CD8-positive, alpha-beta memory T cell (primary cell): ENCODE measurements around the gene GGT6. TPM values are rescaled to one million over a fixed set of nuclear protein-coding genes. Genes with fewer than 3 reads are reported as not detected.

Experiments
- CTCF ChIA-PET: fragments of 350-600 bp; sonication (Branson Sonifier 250); formaldehyde crosslinking; loops from one replicate; lab custom pipeline; 2021; ENCODE audit warnings: antibody characterized with exemption; lab: Charles Lee
- POLR2A ChIA-PET: fragments of 350-600 bp; sonication (Branson Sonifier 250); formaldehyde crosslinking; loops from one replicate; lab custom pipeline; 2021; ENCODE audit warnings: antibody characterized with exemption; lab: Charles Lee
- DNase-seq, 5 donors: peaks; one replicate each; pipeline versions ENCODE4 v3.0.0 to v3.0.0-alpha.2; 2020 to 2022; ENCODE audit warnings: mixed read lengths in 1 of 5
- H3K27ac ChIP-seq: one replicate; pipeline ENCODE4 v1.7.0; 2013; ENCODE audit warnings: low read depth, mild to moderate bottlenecking, low read length, moderate library complexity
- H3K27me3 ChIP-seq: 2 replicates; pipeline ENCODE4 v1.7.0; 2013; ENCODE audit warnings: low read length, mild to moderate bottlenecking; ENCODE audit not compliant: insufficient read depth, poor library complexity, severe bottlenecking
- H3K36me3 ChIP-seq: 2 replicates; pipeline ENCODE4 v1.7.0; 2013; ENCODE audit warnings: mild to moderate bottlenecking, low read length, moderate library complexity; ENCODE audit not compliant: insufficient read depth
- H3K4me1 ChIP-seq: 2 replicates; pipeline ENCODE4 v1.7.0; 2013; ENCODE audit warnings: mild to moderate bottlenecking, low read length, moderate library complexity; ENCODE audit not compliant: insufficient read depth
- H3K4me3 ChIP-seq: 2 replicates; pipeline ENCODE4 v1.7.0; 2013; ENCODE audit warnings: mild to moderate bottlenecking, low read length
- H3K9me3 ChIP-seq: 2 replicates; pipeline ENCODE4 v1.7.0; 2013; ENCODE audit warnings: mild to moderate bottlenecking, low read length
- H3K27ac Mint-ChIP-seq, 8 donors: one replicate each; pipeline ENCODE4 v1.8.0; 2020 to 2021; ENCODE audit warnings: mixed read lengths in 8 of 8, mild to moderate bottlenecking in 6 of 8, inconsistent platforms in 3 of 8, moderate library complexity in 3 of 8
- H3K27me3 Mint-ChIP-seq, 2 donors: one replicate each; pipeline ENCODE4 v1.8.0; 2020 to 2021; ENCODE audit warnings: mixed read lengths in 2 of 2, mild to moderate bottlenecking in 1 of 2, moderate library complexity in 1 of 2
- H3K36me3 Mint-ChIP-seq, 3 donors: one replicate each; pipeline ENCODE4 v1.8.0; 2020 to 2021; ENCODE audit warnings: mixed read lengths in 3 of 3, inconsistent platforms in 1 of 3, mild to moderate bottlenecking in 1 of 3
- H3K4me1 Mint-ChIP-seq, 3 donors: one replicate each; pipeline ENCODE4 v1.8.0; 2020 to 2021; ENCODE audit warnings: mixed read lengths in 3 of 3, inconsistent platforms in 1 of 3, mild to moderate bottlenecking in 1 of 3
- H3K4me3 Mint-ChIP-seq, 7 donors: one replicate each; pipeline ENCODE4 v1.8.0; 2020 to 2021; ENCODE audit warnings: mixed read lengths in 7 of 7, mild to moderate bottlenecking in 6 of 7, moderate library complexity in 4 of 7, inconsistent platforms in 2 of 7
- H3K9me3 Mint-ChIP-seq, 5 donors: one replicate each; pipeline ENCODE4 v1.8.0; 2020 to 2022; ENCODE audit warnings: mixed read lengths in 5 of 5, mild to moderate bottlenecking in 3 of 5, moderate library complexity in 2 of 5, inconsistent platforms in 1 of 5
- polyA plus RNA-seq: library from polyadenylated mRNA; unstranded; fragments of 300-500 nt; fragmentation: Illumina TruSeq; gene quantifications from one replicate; pipeline ENCODE4 v1.2.3, GENCODE V29; 2021
- total RNA-seq, 2 experiments: library from RNA; stranded (reverse); gene quantifications; one replicate each; pipeline ENCODE4 v1.2.3, GENCODE V29; 2021

The GGT6 gene
- total and polyA plus RNA-seq, 3 experiments from 2014 or later: not detected

DNA sequence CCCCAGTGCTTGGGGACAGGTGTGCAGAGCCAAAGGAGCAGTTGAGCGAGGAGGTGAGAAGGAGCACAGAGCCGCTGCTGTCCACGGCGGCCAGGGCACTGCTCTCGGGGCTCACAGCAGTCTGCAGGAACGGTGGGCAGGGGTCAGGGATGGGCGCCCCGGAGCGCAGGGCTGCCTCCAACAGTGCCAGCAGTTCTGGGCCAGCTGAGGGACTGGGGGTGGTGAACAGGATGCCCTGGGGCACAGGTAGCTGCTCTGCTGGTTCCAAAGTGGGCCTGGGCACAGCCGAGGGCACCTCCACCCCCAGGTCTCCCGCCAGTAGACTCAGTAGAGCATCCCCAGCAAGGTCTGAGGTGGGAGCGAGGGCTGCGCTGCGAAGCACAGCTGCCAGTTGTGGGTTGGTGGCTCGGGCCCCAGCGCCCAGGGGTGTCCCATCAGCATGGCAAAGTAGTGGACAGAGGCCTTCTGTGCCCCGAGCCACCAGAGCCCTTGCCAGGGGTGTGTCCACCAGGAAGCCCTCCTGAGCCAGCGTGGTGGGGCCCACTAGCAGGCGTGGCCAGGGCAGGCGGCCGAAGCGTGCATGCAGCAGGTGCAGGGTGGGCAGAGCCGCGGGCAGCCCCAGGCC is 1.9 kb downstream of the GGT6 start:
- no peaks in the 10 kb centered on the region for H3K27me3 Mint-ChIP-seq
- peaks cover 31% of the 10 kb centered on the region for H3K4me1 ChIP-seq
- no peaks in the 10 kb centered on the region for H3K27me3 ChIP-seq
- peak overlapping the region in 1 of 8 donors; percentile 61 for H3K27ac Mint-ChIP-seq
- H3K36me3 Mint-ChIP-seq: peaks cover 0 to 18% (median 0%) of the 10 kb centered on the region in 3 donors
- ChIA-PET POLR2A (interaction anchor here (0.6 kb wide), 1 partner anchor 477 kb away, joined by 4 read pairs; no protein-coding TSS in a partner anchor), CTCF (no interaction called here)
- H3K27ac ChIP-seq: no peak overlapping the region
- DNase-seq: no peak
- H3K4me1 Mint-ChIP-seq: peaks cover 35 to 47% (median 47%) of the 10 kb centered on the region in 3 donors
- peaks cover under 1% of the 10 kb centered on the region for H3K36me3 ChIP-seq
- no peaks in the 10 kb centered on the region for H3K9me3 ChIP-seq
- H3K9me3 Mint-ChIP-seq: no peaks in the 10 kb centered on the region
- H3K4me3 ChIP-seq: no peak overlapping the region
- H3K4me3 Mint-ChIP-seq: no peak overlapping the region

DNA sequence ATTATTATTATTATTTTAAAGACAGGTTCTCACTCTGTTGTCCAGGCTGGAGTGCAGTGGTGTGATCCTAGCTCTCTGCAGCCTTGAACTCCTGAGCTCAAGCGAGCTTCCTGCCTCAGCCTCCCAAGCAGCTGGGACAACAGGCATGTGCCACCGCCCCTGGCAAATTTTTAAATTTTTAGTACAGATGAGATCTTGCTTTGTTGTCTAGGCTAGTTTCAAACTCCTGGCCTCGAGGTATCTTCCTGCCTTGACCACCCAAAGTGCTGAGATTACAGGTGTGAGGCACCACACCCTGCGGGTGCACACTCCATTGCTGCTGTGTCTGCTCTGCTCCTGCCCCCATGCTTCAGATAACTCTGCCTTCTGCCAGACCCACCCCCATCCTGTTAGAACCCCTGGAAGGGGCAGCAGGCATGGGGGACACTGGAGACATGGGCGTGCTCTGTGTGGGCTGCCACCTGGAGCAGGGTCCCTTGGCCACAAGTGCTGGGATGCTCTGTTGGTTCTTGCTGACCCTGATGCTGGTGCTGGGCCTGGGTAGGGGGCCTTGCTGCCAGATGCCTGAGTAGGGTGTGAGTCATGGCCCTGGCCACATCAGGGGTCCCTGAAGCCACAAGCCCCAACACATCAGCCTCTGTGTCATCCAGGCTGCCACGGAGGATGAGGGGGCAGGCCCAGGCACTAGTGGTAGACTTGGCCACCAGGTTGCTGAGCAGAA is 2.6 kb downstream of the GGT6 start:
- ChIA-PET POLR2A (no interaction called here), CTCF (interaction anchor here (1.7 kb wide), 1 partner anchor 9 kb away, joined by 18 read pairs; no protein-coding TSS in a partner anchor)
- Mint-ChIP-seq H3K36me3 (peaks cover 0 to 20% (median 0%) of the 10 kb centered on the region in 3 donors), H3K4me1 (peaks cover 35 to 42% (median 42%) of the 10 kb centered on the region in 3 donors), H3K4me3 (peak overlapping the region in 2 of 7 donors; percentile 40 to 80), H3K27ac (peak overlapping the region in 1 of 8 donors; percentile 61), H3K27me3 (no peaks in the 10 kb centered on the region), H3K9me3 (no peaks in the 10 kb centered on the region)
- Histone ChIP-seq H3K27ac (no peak overlapping the region), H3K9me3 (no peaks in the 10 kb centered on the region), H3K4me3 (no peak overlapping the region), H3K36me3 (peaks cover 6% of the 10 kb centered on the region), H3K27me3 (no peaks in the 10 kb centered on the region), H3K4me1 (peaks cover 31% of the 10 kb centered on the region)
- DNase-seq: no peak

DNA sequence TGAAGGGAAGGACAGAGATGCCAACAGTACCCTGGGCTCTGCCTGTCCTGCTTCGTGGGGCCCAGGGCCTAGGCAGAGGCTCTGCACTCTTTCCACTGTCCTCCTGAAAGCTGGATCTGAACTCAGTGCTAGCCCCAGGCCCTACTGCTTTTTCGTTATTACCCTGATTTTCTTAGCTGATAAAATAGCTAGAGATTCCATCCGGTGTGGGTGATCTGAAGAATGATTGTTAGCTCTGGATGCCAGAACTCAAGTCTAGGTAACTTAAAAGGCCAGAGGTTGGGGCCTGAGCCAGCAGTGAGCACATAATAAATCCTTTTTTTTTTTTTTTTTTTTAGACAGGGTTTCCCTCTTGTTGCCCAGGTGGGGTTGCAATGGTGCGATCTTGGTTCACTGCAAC is 3.4 kb downstream of the GGT6 start:
- H3K27me3 Mint-ChIP-seq: no peaks in the 10 kb centered on the region
- Histone ChIP-seq H3K27ac (no peak overlapping the region), H3K27me3 (no peaks in the 10 kb centered on the region), H3K4me3 (no peak overlapping the region), H3K9me3 (no peaks in the 10 kb centered on the region), H3K4me1 (peaks cover 23% of the 10 kb centered on the region), H3K36me3 (peaks cover 6% of the 10 kb centered on the region)
- DNase-seq: no peak
- peak overlapping the region in 4 of 7 donors; percentile 36 to 96 (median 66) for H3K4me3 Mint-ChIP-seq
- H3K4me1 Mint-ChIP-seq: peaks cover 29 to 34% (median 34%) of the 10 kb centered on the region in 3 donors
- H3K27ac Mint-ChIP-seq: peak overlapping the region in 2 of 8 donors; percentile 27 to 77
- ChIA-PET CTCF (interaction anchor here (1.7 kb wide), 1 partner anchor 9 kb away, joined by 18 read pairs; no protein-coding TSS in a partner anchor), POLR2A (interaction anchor here (0.6 kb wide), 1 partner anchor 295 kb away, joined by 4 read pairs; no protein-coding TSS in a partner anchor)
- H3K36me3 Mint-ChIP-seq: peaks cover 0 to 27% (median 0%) of the 10 kb centered on the region in 3 donors
- no peaks in the 10 kb centered on the region for H3K9me3 Mint-ChIP-seq

DNA sequence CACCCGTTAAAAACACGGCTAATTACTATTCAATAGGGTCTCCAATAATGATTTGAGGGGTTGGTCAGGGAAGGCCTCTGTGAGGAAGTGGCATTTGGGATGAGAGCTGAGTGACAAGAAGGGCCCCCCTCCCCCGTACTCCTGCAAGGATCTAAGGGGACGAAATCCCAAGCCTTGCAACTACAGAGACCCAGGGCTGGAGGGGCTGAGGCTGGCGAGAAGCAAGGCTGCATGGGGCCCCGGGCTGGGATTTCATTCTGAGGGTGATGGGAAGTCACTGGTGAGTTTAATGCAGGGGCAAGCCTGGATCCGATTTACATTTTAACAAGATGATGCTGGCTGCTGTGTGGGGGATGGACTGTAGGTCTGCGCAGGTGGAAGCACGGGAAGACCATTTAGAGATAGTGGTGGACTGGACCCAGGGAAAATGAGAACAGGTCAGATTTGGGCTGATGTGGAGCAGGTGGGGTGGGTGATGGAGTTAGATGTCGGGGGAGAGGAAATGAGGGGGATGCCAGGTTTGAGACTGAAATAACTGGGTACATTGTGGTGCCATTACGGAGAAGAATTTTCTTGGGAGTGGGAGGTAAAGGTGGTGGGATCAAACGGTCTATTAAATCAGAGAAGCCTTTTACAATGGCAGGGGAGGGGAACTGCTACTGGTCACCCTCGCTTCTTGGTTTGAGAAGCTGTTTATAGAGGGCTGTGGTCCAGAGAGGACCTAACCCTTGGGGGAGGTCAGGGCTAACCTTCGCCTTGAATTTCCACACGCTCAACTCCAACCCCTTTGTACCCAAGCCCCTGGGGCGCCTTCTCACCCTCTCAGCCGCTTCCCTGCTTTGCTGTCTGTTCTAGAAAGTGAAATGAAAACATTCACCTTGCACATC is 4.3 kb downstream of the GGT6 start:
- Mint-ChIP-seq H3K9me3 (no peaks in the 10 kb centered on the region), H3K4me1 (peaks cover 27 to 30% (median 30%) of the 10 kb centered on the region in 3 donors), H3K27ac (peak overlapping the region; percentile 65 to 99 (median 97)), H3K27me3 (no peaks in the 10 kb centered on the region), H3K4me3 (peak overlapping the region; percentile 83 to 97 (median 96)), H3K36me3 (peaks cover 0 to 35% (median 1%) of the 10 kb centered on the region in 3 donors)
- POLR2A ChIA-PET: interaction anchor here (0.6 to 1.0 kb wide), 4 partner anchors 11 to 294 kb away, joined by 3 to 4 read pairs (median 4); partner anchors contain the start of gene SPNS3
- CTCF ChIA-PET: interaction anchor here (1.7 to 2.5 kb wide), 2 partner anchors 10 to 11 kb away, joined by 14 to 18 read pairs; no protein-coding TSS in a partner anchor
- H3K27ac ChIP-seq: peak overlapping the region; percentile 59
- peaks cover 21% of the 10 kb centered on the region for H3K4me1 ChIP-seq
- H3K36me3 ChIP-seq: peaks cover 7% of the 10 kb centered on the region
- DNase-seq: no peak
- no peaks in the 10 kb centered on the region for H3K27me3 ChIP-seq
- no peaks in the 10 kb centered on the region for H3K9me3 ChIP-seq
- H3K4me3 ChIP-seq: peak overlapping the region; percentile 75

DNA sequence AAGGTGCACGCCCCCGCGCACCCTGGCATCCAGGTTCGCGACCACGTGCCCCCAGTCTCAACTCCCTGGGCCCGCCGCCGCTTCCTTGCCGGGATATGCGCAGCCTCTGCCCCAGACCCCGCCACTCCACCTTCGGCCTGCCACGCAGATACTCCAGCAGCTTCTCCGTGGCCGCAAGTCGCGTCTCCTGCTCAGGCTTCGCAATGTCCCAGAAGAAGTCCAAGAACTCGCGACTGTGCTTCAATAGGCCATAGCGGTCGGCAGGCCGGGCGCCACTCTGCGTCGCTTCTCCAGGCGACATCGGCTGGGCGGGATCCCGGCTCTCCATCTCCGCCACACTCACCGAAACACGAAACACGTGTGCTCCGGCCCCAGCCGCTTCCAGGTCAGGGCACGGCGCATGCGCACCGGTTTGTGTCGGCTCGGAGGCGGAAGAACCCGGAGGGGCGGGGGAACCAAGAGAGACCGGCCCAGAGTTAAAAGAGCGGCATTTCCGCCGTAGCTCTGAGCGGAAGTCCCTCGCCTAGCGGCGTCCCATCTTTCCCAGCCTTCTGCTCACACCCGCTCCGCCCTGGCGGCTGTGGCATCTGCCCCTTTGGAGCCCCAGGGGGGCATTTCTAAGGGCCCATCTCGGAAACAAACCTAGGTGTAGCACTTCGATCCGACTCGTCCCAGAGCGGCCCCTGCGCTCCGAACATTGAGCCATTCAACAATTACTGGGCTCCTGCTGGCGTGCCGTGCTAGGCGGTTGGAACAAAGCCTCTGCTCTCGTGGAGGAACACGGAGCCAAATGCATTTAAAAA is 5.2 kb downstream of the GGT6 start, which contains the start of gene MYBBP1A:
Gene MYBBP1A, minus strand, starts transcription at position 388 of the 803 bp plus-strand sequence. Its CDS starts 60 bp downstream, at position 328.
- Mint-ChIP-seq H3K27ac (peak within 1 kb of the TSS; percentile 65 to 99 (median 97)), H3K36me3 (peaks cover 0 to 45% (median 3%) of the 10 kb centered on the region in 3 donors), H3K27me3 (no peaks in the 10 kb centered on the region), H3K4me3 (peak within 1 kb of the TSS; percentile 83 to 97 (median 96)), H3K4me1 (peaks cover 27 to 32% (median 30%) of the 10 kb centered on the region in 3 donors), H3K9me3 (no peaks in the 10 kb centered on the region)
- Histone ChIP-seq H3K4me1 (peaks cover 21% of the 10 kb centered on the region), H3K27me3 (no peaks in the 10 kb centered on the region), H3K4me3 (peak within 1 kb of the TSS; percentile 75), H3K9me3 (no peaks in the 10 kb centered on the region), H3K36me3 (peaks cover 17% of the 10 kb centered on the region), H3K27ac (peak within 1 kb of the TSS; percentile 59)
- CTCF ChIA-PET: interaction anchor here (0.6 to 2.5 kb wide), 2 partner anchors 12 to 14 kb away, joined by 3 to 14 read pairs; no protein-coding TSS in a partner anchor
- POLR2A ChIA-PET: interaction anchor here (0.8 to 1.0 kb wide), 3 partner anchors 12 to 121 kb away, joined by 3 to 4 read pairs (median 4); partner anchors contain the start of gene SPNS3
- DNase-seq: peak; percentile 94 to 98 (median 97)

DNA sequence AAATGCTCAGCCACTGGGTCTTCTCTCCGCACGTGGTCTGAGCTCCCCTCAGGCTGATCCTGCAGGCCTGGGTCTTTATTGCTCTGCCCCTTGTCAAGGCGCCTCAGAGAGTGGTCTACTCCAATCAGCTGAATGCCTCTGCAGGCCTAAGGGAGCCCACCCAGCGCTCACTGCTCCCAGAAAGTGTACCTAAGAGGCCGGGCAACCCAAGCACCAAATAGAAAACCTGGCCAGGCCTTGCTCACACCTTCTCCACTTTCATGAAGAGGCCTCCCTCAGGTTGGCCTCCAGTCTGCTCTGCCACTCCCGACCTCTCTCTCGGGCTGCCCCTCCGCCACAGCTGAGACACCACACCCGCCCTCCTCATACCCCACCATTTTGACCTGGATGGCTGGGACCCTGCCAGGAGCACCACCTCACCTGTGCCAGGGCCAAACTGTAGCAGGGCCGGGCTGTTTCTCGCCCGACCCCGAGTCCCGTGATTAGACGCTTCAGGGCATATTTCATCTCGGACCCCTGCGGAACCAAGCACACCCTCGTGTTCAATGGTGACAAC is 5.9 kb downstream of the GGT6 start:
- Histone ChIP-seq H3K4me1 (peaks cover 21% of the 10 kb centered on the region), H3K27ac (peak overlapping the region; percentile 59), H3K27me3 (no peaks in the 10 kb centered on the region), H3K4me3 (peak overlapping the region; percentile 75), H3K9me3 (no peaks in the 10 kb centered on the region), H3K36me3 (peaks cover 22% of the 10 kb centered on the region)
- H3K36me3 Mint-ChIP-seq: peaks cover 0 to 51% (median 3%) of the 10 kb centered on the region in 3 donors
- H3K9me3 Mint-ChIP-seq: no peaks in the 10 kb centered on the region
- no peak for DNase-seq
- POLR2A ChIA-PET: interaction anchor here (0.7 kb wide), 1 partner anchor 12 kb away, joined by 3 read pairs; no protein-coding TSS in a partner anchor
- no peaks in the 10 kb centered on the region for H3K27me3 Mint-ChIP-seq
- peak overlapping the region; percentile 83 to 97 (median 96) for H3K4me3 Mint-ChIP-seq
- CTCF ChIA-PET: interaction anchor here (2.5 kb wide), 1 partner anchor 12 kb away, joined by 14 read pairs; no protein-coding TSS in a partner anchor
- H3K27ac Mint-ChIP-seq: peak overlapping the region; percentile 65 to 99 (median 94)
- peaks cover 27 to 32% (median 30%) of the 10 kb centered on the region in 3 donors for H3K4me1 Mint-ChIP-seq
